Measurements from ENCODE around the gene DYSF. TPM values are rescaled to one million over a fixed set of nuclear protein-coding genes. Genes with fewer than 3 reads are reported as not detected.

The DYSF gene
- total and polyA plus RNA-seq, 2 donors, result 5.8 to 9.2 TPM

DNA sequence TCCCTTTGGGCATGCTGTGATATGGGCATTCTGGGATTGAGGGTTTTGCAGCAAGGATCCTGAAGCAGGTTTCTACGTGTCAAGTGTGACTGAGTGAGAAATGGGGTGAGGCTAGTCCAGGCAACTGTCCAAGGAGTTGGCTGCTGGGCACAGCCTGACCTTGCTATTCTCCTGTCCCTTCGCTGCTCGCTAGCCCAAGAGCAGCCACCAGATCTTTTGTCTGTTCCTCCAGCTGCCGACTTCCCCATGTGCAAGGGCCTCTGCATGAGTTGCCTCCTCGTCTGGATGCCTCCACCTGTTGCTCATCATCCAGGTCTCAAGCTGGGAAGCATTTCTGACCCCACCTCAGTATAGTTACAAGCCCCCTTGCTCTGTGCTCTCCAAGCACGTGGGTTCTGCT, 71.1 kb downstream of the DYSF start:
- Histone ChIP-seq H3K4me1 (ENCODE audit: control insufficient read depth in 2 of 2, insufficient read depth in 2 of 2, low read length in 2 of 2) (no peaks in the 10 kb centered on the region), H3K36me3 (ENCODE audit: control insufficient read depth in 2 of 2, insufficient read depth in 2 of 2, low read length in 1 of 2) (no peaks in the 10 kb centered on the region), H3K27ac (ENCODE audit: low read depth in 1 of 2, low read length in 1 of 2) (no peak overlapping the region), H3K27me3 (ENCODE audit: control insufficient read depth in 2 of 2, insufficient read depth in 1 of 2, low read length in 1 of 2) (peaks cover 0 to 2% of the 10 kb centered on the region in 2 donors), H3K9me3 (ENCODE audit: control insufficient read depth in 2 of 2, insufficient read depth in 1 of 2, low read length in 1 of 2) (no peaks in the 10 kb centered on the region), H3K4me3 (ENCODE audit: low read length in 2 of 2) (no peak overlapping the region)
- DNase-seq (ENCODE audit: low read depth in 6 of 9, low spot score in 9 of 9), result no peak
- 85% methylated on average over 6 of the region's 6 CpGs for WGBS

DNA sequence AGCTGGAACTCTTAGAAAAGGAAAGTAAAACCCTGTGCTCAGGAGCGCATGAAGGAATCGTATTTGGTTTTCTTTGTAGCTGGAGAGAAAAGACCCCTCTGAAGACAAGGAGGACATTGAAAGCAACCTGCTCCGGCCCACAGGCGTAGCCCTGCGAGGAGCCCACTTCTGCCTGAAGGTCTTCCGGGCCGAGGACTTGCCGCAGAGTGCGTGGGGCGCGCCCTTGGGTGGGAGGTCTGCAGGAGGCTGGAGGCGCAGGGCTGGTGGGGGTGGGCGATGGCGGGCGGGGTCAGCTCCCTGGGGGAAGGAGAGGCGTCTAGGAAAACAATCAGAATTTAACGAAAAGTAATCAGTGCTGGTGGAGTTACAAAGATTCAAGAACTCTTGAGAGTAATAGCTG, 72.8 kb downstream of the DYSF start:
- WGBS, result 96% methylated on average over 17 of the region's 17 CpGs
- DNase-seq (ENCODE audit: low read depth in 6 of 9, low spot score in 9 of 9), result no peak

DNA sequence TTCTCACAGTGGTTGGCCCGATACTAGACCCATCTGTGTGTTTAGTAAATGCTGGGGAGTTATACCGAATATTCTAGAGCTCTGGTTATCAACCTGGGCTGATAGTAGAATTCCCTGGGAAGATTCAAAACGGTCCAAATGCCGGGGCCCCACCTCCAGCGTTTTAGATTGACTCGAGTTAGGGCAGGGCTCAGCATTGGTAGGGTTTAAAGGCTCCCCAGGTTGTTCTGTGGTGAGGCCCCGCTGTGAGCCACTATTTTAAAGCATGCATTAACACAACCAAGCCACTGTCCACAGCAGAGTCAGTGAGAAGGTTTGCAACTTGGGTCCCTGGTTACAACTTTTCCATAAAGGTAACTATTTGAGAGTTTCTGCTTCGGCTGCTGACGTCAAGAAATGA, 73.6 kb downstream of the DYSF start:
- Histone ChIP-seq H3K27ac (ENCODE audit: low read depth in 1 of 2, low read length in 1 of 2) (no peak overlapping the region), H3K27me3 (ENCODE audit: control insufficient read depth in 2 of 2, insufficient read depth in 1 of 2, low read length in 1 of 2) (peaks cover 0 to 2% of the 10 kb centered on the region in 2 donors), H3K4me3 (ENCODE audit: low read length in 2 of 2) (no peak overlapping the region), H3K4me1 (ENCODE audit: control insufficient read depth in 2 of 2, insufficient read depth in 2 of 2, low read length in 2 of 2) (no peaks in the 10 kb centered on the region), H3K9me3 (ENCODE audit: control insufficient read depth in 2 of 2, insufficient read depth in 1 of 2, low read length in 1 of 2) (no peaks in the 10 kb centered on the region), H3K36me3 (ENCODE audit: control insufficient read depth in 2 of 2, insufficient read depth in 2 of 2, low read length in 1 of 2) (no peaks in the 10 kb centered on the region)
- no peak for DNase-seq (ENCODE audit: low read depth in 6 of 9, low spot score in 9 of 9)
- WGBS, result 90% methylated on average over 9 of the region's 9 CpGs

More for the DNA sequence above, 72.8 kb downstream of the DYSF start:
- H3K4me3 ChIP-seq (ENCODE audit: low read length in 2 of 2), result no peak overlapping the region
- no peaks in the 10 kb centered on the region for H3K4me1 ChIP-seq (ENCODE audit: control insufficient read depth in 2 of 2, insufficient read depth in 2 of 2, low read length in 2 of 2)
- H3K27me3 ChIP-seq (ENCODE audit: control insufficient read depth in 2 of 2, insufficient read depth in 1 of 2, low read length in 1 of 2), result peaks cover 0 to 2% of the 10 kb centered on the region in 2 donors
- H3K27ac ChIP-seq (ENCODE audit: low read depth in 1 of 2, low read length in 1 of 2), result no peak overlapping the region
- no peaks in the 10 kb centered on the region for H3K36me3 ChIP-seq (ENCODE audit: control insufficient read depth in 2 of 2, insufficient read depth in 2 of 2, low read length in 1 of 2)
- no peaks in the 10 kb centered on the region for H3K9me3 ChIP-seq (ENCODE audit: control insufficient read depth in 2 of 2, insufficient read depth in 1 of 2, low read length in 1 of 2)

DNA sequence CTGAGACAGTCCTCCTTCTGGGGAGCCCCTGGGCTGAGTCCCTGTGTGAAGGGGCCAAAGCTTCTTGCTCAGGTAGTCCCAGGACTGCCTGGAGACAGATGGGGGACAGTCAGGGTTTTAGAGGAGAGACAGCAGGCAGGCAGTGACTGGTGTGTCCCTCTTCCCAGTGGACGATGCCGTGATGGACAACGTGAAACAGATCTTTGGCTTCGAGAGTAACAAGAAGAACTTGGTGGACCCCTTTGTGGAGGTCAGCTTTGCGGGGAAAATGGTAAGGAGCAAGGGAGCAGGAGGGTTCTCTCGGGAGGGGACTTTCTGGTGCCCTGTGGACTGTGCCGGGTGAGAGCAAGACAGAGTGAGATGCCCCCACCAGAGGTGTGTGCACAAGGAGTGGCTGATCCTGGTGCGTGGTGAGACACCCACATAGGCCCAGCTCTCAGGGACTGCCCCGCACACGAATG, 74.8 kb downstream of the DYSF start:
- Histone ChIP-seq H3K4me3 (ENCODE audit: low read length in 2 of 2) (no peak overlapping the region), H3K27me3 (ENCODE audit: control insufficient read depth in 2 of 2, insufficient read depth in 1 of 2, low read length in 1 of 2) (peaks cover 0 to 4% of the 10 kb centered on the region in 2 donors), H3K4me1 (ENCODE audit: control insufficient read depth in 2 of 2, insufficient read depth in 2 of 2, low read length in 2 of 2) (no peaks in the 10 kb centered on the region), H3K9me3 (ENCODE audit: control insufficient read depth in 2 of 2, insufficient read depth in 1 of 2, low read length in 1 of 2) (no peaks in the 10 kb centered on the region), H3K36me3 (ENCODE audit: control insufficient read depth in 2 of 2, insufficient read depth in 2 of 2, low read length in 1 of 2) (no peaks in the 10 kb centered on the region), H3K27ac (ENCODE audit: low read depth in 1 of 2, low read length in 1 of 2) (no peak overlapping the region)
- WGBS, result 94% methylated on average over 10 of the region's 10 CpGs
- no peak for DNase-seq (ENCODE audit: low read depth in 6 of 9, low spot score in 9 of 9)

DNA sequence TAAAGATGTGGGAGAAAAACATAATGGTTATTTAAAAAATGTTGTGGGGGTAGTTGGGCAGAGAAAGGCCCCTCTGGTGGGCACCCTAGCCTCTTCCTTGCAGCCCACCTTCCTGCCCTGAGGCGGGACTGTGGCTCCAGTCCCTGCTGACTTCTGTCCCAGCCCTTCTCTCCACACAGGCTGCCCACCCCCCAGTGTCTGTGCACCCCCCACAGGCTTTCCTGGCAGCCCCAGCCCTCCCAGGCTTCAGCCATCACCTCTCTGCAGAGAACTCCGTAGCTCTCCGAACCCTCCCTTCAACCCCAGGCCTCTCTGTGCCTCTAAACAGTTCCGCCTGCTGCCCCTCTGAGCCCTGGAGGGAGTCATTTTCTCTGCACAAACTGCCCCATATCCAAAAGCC, 75.4 kb downstream of the DYSF start:
- no peak overlapping the region for H3K27ac ChIP-seq (ENCODE audit: low read depth in 1 of 2, low read length in 1 of 2)
- H3K27me3 ChIP-seq (ENCODE audit: control insufficient read depth in 2 of 2, insufficient read depth in 1 of 2, low read length in 1 of 2), result peaks cover 0 to 4% of the 10 kb centered on the region in 2 donors
- DNase-seq (ENCODE audit: low read depth in 6 of 9, low spot score in 9 of 9), result no peak
- H3K9me3 ChIP-seq (ENCODE audit: control insufficient read depth in 2 of 2, insufficient read depth in 1 of 2, low read length in 1 of 2), result no peaks in the 10 kb centered on the region
- no peaks in the 10 kb centered on the region for H3K4me1 ChIP-seq (ENCODE audit: control insufficient read depth in 2 of 2, insufficient read depth in 2 of 2, low read length in 2 of 2)
- H3K4me3 ChIP-seq (ENCODE audit: low read length in 2 of 2), result no peak overlapping the region
- no peaks in the 10 kb centered on the region for H3K36me3 ChIP-seq (ENCODE audit: control insufficient read depth in 2 of 2, insufficient read depth in 2 of 2, low read length in 1 of 2)
- 94% methylated on average over 4 of the region's 4 CpGs for WGBS

DNA sequence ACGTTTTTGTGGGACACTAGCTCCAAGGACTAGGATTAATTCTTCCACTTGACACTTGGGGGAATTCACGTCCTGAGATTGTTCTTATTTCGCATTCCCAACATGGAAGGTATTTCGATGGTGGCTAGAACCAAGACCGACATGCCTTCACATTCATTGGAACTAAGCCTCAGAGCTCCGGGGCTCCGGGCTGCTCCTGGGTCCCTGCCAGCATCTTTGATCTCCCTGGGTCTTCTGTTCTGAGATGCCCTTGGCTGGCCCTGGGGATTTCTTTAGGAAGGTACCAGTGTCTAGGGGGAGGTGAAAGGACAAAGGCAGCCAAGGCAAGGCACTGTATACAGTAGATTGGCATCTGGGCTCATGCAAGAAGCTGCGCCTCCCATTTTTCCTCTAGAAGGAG, 76.8 kb downstream of the DYSF start:
- Histone ChIP-seq H3K36me3 (ENCODE audit: control insufficient read depth in 2 of 2, insufficient read depth in 2 of 2, low read length in 1 of 2) (no peaks in the 10 kb centered on the region), H3K4me3 (ENCODE audit: low read length in 2 of 2) (no peak overlapping the region), H3K4me1 (ENCODE audit: control insufficient read depth in 2 of 2, insufficient read depth in 2 of 2, low read length in 2 of 2) (no peaks in the 10 kb centered on the region), H3K9me3 (ENCODE audit: control insufficient read depth in 2 of 2, insufficient read depth in 1 of 2, low read length in 1 of 2) (no peaks in the 10 kb centered on the region), H3K27ac (ENCODE audit: low read depth in 1 of 2, low read length in 1 of 2) (no peak overlapping the region), H3K27me3 (ENCODE audit: control insufficient read depth in 2 of 2, insufficient read depth in 1 of 2, low read length in 1 of 2) (peaks cover 0 to 4% of the 10 kb centered on the region in 2 donors)
- DNase-seq (ENCODE audit: low read depth in 6 of 9, low spot score in 9 of 9), result no peak
- 67% methylated on average over 8 of the region's 8 CpGs for WGBS

DNA sequence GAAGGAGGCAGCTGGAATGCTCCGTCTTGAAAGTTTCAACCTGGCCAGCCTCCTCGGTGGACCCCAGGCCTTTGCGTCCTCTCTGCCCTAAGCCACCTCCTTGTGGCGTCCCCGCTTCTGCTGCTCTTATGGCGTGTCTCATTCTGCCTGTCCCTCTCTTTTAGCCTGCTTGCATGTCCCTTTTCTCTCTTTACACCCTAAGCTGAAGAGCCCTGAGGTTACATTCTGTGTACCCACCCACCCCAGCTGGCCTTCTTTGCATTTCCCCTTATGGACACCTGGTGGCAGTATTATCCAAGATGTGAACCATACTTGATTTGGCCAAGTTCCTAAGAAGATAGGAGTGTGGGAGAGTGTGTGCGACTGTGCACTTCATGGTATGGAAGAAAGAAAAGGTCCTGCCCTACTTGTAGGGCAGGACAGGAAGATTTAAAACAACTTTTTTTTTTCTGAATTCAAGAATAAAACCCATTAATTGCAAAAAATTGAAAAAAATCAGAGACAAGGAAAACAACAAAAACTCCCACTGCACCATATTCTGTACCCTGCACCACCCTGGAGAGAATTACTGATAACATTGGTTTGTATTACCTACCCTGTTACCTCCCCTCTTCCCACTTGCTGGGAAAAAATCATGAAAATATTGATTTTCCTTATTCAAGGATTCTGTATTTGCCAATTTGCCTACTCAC, 77.4 kb downstream of the DYSF start:
- Histone ChIP-seq H3K27me3 (ENCODE audit: control insufficient read depth in 2 of 2, insufficient read depth in 1 of 2, low read length in 1 of 2) (peaks cover 0 to 4% of the 10 kb centered on the region in 2 donors), H3K4me1 (ENCODE audit: control insufficient read depth in 2 of 2, insufficient read depth in 2 of 2, low read length in 2 of 2) (no peaks in the 10 kb centered on the region), H3K27ac (ENCODE audit: low read depth in 1 of 2, low read length in 1 of 2) (no peak overlapping the region), H3K4me3 (ENCODE audit: low read length in 2 of 2) (no peak overlapping the region), H3K9me3 (ENCODE audit: control insufficient read depth in 2 of 2, insufficient read depth in 1 of 2, low read length in 1 of 2) (no peaks in the 10 kb centered on the region), H3K36me3 (ENCODE audit: control insufficient read depth in 2 of 2, insufficient read depth in 2 of 2, low read length in 1 of 2) (no peaks in the 10 kb centered on the region)
- DNase-seq (ENCODE audit: low read depth in 6 of 9, low spot score in 9 of 9), result peak in 2 of 9 donors; percentile 10 to 37
- 85% methylated on average over 7 of the region's 7 CpGs for WGBS

DNA sequence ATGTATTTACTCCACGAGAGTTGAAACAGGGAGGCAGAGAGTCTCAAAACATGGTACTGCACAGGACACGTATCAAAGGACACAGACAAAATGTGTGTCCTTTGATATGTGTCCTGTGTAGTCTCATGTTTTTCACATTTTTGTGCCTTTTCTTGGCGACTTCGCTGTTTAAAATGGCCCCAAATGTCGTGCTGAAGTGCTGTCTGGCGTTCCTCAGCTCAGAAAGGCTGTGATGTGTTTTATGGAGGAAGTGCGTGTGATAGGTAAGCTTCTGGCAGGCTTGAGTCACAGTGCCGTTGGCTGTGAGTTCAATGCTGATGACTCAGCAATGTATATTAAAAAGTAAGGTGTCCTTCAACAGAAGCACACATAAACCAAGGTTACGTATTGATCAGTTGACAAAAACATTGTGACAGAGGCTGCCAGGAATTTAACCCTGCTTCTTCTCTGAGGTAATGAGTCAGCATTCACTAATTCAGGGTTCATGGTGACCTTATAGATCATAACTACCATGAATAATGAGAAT, 78.2 kb downstream of the DYSF start:
- Histone ChIP-seq H3K36me3 (ENCODE audit: control insufficient read depth in 2 of 2, insufficient read depth in 2 of 2, low read length in 1 of 2) (no peaks in the 10 kb centered on the region), H3K9me3 (ENCODE audit: control insufficient read depth in 2 of 2, insufficient read depth in 1 of 2, low read length in 1 of 2) (no peaks in the 10 kb centered on the region), H3K4me3 (ENCODE audit: low read length in 2 of 2) (no peak overlapping the region), H3K27me3 (ENCODE audit: control insufficient read depth in 2 of 2, insufficient read depth in 1 of 2, low read length in 1 of 2) (peaks cover 0 to 4% of the 10 kb centered on the region in 2 donors), H3K4me1 (ENCODE audit: control insufficient read depth in 2 of 2, insufficient read depth in 2 of 2, low read length in 2 of 2) (no peaks in the 10 kb centered on the region), H3K27ac (ENCODE audit: low read depth in 1 of 2, low read length in 1 of 2) (no peak overlapping the region)
- no peak for DNase-seq (ENCODE audit: low read depth in 6 of 9, low spot score in 9 of 9)
- WGBS, result 74% methylated on average over 9 of the region's 9 CpGs

DNA sequence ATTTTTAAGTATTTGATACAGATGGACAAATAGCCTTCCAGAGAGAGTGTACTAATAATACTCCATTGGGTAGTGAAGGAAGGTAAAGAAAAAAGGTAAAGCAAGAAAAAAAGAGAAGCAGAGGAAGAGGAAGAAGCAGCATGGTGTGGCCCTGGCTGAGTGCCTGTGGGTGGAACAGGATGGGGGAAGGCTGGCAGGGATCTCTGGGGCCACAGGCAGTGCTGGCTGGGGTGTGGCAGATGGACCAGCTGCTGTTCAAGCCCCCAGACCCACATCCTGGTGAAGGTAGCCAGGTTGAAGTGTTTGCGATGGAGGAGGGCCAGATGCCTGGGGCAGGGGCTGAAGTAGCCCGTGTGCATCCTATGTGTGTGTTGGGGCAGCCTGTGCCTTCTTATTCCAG, 79.0 kb downstream of the DYSF start:
- no peak overlapping the region for H3K27ac ChIP-seq (ENCODE audit: low read depth in 1 of 2, low read length in 1 of 2)

More for the DNA sequence above, 79.0 kb downstream of the DYSF start:
- Histone ChIP-seq H3K36me3 (ENCODE audit: control insufficient read depth in 2 of 2, insufficient read depth in 2 of 2, low read length in 1 of 2) (no peaks in the 10 kb centered on the region), H3K9me3 (ENCODE audit: control insufficient read depth in 2 of 2, insufficient read depth in 1 of 2, low read length in 1 of 2) (no peaks in the 10 kb centered on the region), H3K27me3 (ENCODE audit: control insufficient read depth in 2 of 2, insufficient read depth in 1 of 2, low read length in 1 of 2) (peaks cover 0 to 4% of the 10 kb centered on the region in 2 donors), H3K4me3 (ENCODE audit: low read length in 2 of 2) (no peak overlapping the region), H3K4me1 (ENCODE audit: control insufficient read depth in 2 of 2, insufficient read depth in 2 of 2, low read length in 2 of 2) (no peaks in the 10 kb centered on the region)
- 89% methylated on average over 2 of the region's 2 CpGs for WGBS
- no peak for DNase-seq (ENCODE audit: low read depth in 6 of 9, low spot score in 9 of 9)
